Astrocyte (in vitro differentiated cells and primary cell): ENCODE measurements around the gene RIPOR2. TPM values are rescaled to one million over a fixed set of nuclear protein-coding genes. Genes with fewer than 3 reads are reported as not detected.

Experiments
- DNase-seq: peaks from one replicate; pipeline ENCODE4 v3.0.0-alpha.2; 2010; ENCODE audit warnings: low read depth
- FAIRE-seq: peaks from 2 replicates; lab custom pipeline; 2011; peaks lifted over from hg19 to GRCh38; lab: Jason Lieb, UNC
- H2AFZ ChIP-seq: 2 replicates; pipeline ENCODE4 v1.6.0; 2012; ENCODE audit warnings: low read depth, low read length, inconsistent platforms
- H3K27ac ChIP-seq: 2 replicates; pipeline ENCODE4 v1.5.1; 2011; ENCODE audit warnings: low read depth, low read length, inconsistent platforms
- H3K27me3 ChIP-seq: 2 replicates; pipeline ENCODE4 v1.6.0; 2011; ENCODE audit warnings: low read length, inconsistent platforms; ENCODE audit not compliant: insufficient read depth
- H3K36me3 ChIP-seq: 2 replicates; pipeline ENCODE4 v1.5.1; 2011; ENCODE audit warnings: low read length, inconsistent platforms; ENCODE audit not compliant: insufficient read depth
- H3K4me1 ChIP-seq: 2 replicates; pipeline ENCODE4 v1.5.1; 2011; ENCODE audit warnings: low read length, inconsistent platforms; ENCODE audit not compliant: insufficient read depth
- H3K4me2 ChIP-seq: 2 replicates; pipeline ENCODE4 v1.6.0; 2012; ENCODE audit warnings: low read length, inconsistent platforms
- H3K4me3 ChIP-seq: 2 replicates; pipeline ENCODE4 v1.5.1; 2011; ENCODE audit warnings: low read depth, mild to moderate bottlenecking, low read length, inconsistent platforms; ENCODE audit not compliant: insufficient read depth
- H3K79me2 ChIP-seq: 2 replicates; pipeline ENCODE4 v1.6.0; 2012; ENCODE audit warnings: mild to moderate bottlenecking, low read length, inconsistent platforms; ENCODE audit not compliant: insufficient read depth
- H3K9ac ChIP-seq: 2 replicates; pipeline ENCODE4 v1.6.0; 2012; ENCODE audit warnings: mild to moderate bottlenecking, low read length, inconsistent platforms
- H3K9me3 ChIP-seq: 2 replicates; pipeline ENCODE4 v1.5.1; 2012; ENCODE audit warnings: low read depth, mild to moderate bottlenecking, low read length, inconsistent platforms; ENCODE audit not compliant: insufficient read depth
- H4K20me1 ChIP-seq: 2 replicates; pipeline ENCODE4 v1.6.0; 2012; ENCODE audit warnings: low read length, inconsistent platforms; ENCODE audit not compliant: insufficient read depth
- H3K27ac Mint-ChIP-seq: one replicate; pipeline ENCODE4 v1.8.0; 2021; ENCODE audit warnings: mild to moderate bottlenecking, mixed read lengths; ENCODE audit not compliant: unreplicated experiment
- H3K27me3 Mint-ChIP-seq: one replicate; pipeline ENCODE4 v1.8.0; 2021; ENCODE audit warnings: low read depth, mixed read lengths; ENCODE audit not compliant: unreplicated experiment
- H3K36me3 Mint-ChIP-seq: one replicate; pipeline ENCODE4 v1.8.0; 2021; ENCODE audit warnings: low read depth, mixed read lengths; ENCODE audit not compliant: unreplicated experiment
- H3K4me1 Mint-ChIP-seq: one replicate; pipeline ENCODE4 v1.8.0; 2021; ENCODE audit warnings: low read depth, mixed read lengths; ENCODE audit not compliant: unreplicated experiment
- H3K4me3 Mint-ChIP-seq: one replicate; pipeline ENCODE4 v1.8.0; 2021; ENCODE audit warnings: mild to moderate bottlenecking, moderate library complexity, mixed read lengths; ENCODE audit not compliant: unreplicated experiment
- H3K9me3 Mint-ChIP-seq: one replicate; pipeline ENCODE4 v1.8.0; 2021; ENCODE audit warnings: mild to moderate bottlenecking, mixed read lengths; ENCODE audit not compliant: unreplicated experiment
- EZH2 ChIP-seq: IDR thresholded peaks from 2 replicates; pipeline ENCODE4 v1.6.1; 2012; ENCODE audit warnings: mild to moderate bottlenecking, low read length, inconsistent platforms; ENCODE audit not compliant: insufficient read depth
- total RNA-seq: library from RNA; stranded (reverse); gene quantifications from 2 replicates; pipeline ENCODE4 v1.2.1, GENCODE V29; 2021
- TF ChIP-seq, protein P1 (sequence below): IDR thresholded peaks from 2 replicates; pipeline ENCODE4 v1.5.1; 2011; ENCODE audit warnings: low read depth, mild to moderate bottlenecking, inconsistent platforms, low read length, moderate library complexity; ENCODE audit not compliant: insufficient read depth

The RIPOR2 gene
- total RNA-seq, 1 donor from 2014 or later = 0.95 TPM

DNA sequence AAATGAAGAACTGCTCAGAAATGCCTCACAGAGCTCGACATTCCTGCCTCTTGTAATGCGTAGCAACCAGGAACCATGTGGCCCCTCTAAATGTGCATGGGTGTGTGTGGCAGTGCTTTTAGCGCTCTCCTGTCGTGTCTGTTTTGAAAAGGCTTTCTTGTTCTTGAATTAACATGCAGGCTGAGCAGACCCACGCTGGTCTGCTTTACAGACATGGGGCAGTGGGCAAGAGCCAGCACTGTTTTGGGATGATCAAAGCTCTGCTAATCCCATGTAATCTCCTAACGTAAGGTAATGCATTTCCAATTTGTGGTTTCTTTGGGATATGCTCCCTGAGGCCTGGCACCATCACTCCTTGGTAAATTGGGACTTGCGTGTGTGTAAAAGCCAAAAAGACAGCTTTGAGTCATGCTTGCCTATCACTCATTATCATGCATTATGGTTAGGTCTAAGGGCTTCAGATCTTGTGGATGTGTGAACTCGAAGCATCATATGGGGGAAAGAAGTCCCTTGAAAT lies 11.8 kb downstream of the RIPOR2 start:
- no peak for FAIRE-seq
- Mint-ChIP-seq H3K27me3 (peaks cover 2% of the 10 kb centered on the region), H3K36me3 (no peaks in the 10 kb centered on the region), H3K27ac (no peak overlapping the region), H3K4me3 (no peak overlapping the region), H3K4me1 (peaks cover 13% of the 10 kb centered on the region), H3K9me3 (peaks cover 2% of the 10 kb centered on the region)
- Histone ChIP-seq H3K27me3 (no peaks in the 10 kb centered on the region), H3K4me2 (no peak overlapping the region), H3K36me3 (no peaks in the 10 kb centered on the region), H2AFZ (peak overlapping the region; percentile 8), H3K79me2 (no peaks in the 10 kb centered on the region), H3K9me3 (no peaks in the 10 kb centered on the region), H3K4me1 (peaks cover 11% of the 10 kb centered on the region), H4K20me1 (no peaks in the 10 kb centered on the region), H3K27ac (no peak overlapping the region), H3K9ac (no peak overlapping the region), H3K4me3 (no peak overlapping the region)
- DNase-seq = no peak
- TF ChIP-seq, protein P1, sequence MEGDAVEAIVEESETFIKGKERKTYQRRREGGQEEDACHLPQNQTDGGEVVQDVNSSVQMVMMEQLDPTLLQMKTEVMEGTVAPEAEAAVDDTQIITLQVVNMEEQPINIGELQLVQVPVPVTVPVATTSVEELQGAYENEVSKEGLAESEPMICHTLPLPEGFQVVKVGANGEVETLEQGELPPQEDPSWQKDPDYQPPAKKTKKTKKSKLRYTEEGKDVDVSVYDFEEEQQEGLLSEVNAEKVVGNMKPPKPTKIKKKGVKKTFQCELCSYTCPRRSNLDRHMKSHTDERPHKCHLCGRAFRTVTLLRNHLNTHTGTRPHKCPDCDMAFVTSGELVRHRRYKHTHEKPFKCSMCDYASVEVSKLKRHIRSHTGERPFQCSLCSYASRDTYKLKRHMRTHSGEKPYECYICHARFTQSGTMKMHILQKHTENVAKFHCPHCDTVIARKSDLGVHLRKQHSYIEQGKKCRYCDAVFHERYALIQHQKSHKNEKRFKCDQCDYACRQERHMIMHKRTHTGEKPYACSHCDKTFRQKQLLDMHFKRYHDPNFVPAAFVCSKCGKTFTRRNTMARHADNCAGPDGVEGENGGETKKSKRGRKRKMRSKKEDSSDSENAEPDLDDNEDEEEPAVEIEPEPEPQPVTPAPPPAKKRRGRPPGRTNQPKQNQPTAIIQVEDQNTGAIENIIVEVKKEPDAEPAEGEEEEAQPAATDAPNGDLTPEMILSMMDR = no peak
- no peak for TF ChIP-seq EZH2

DNA sequence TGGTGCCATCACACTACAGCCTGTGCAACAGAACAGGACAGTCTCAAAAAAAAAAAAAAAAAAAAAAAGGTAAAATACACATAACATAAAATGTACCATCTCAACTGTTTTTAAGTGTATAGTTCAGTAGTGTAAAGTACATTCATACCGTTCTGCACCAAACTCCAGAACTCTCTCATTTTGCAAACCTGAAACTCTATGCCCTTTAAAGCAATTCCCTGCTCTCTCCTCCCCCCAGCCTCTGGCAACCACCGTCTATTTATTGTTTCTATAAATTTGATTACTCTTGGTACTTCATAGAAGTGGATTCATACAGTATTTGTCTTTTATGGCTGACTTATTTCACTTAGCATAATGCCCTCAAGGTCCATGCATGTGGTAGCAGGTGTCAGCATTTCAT lies 12.9 kb downstream of the RIPOR2 start:
- Mint-ChIP-seq H3K36me3 (no peaks in the 10 kb centered on the region), H3K4me3 (no peak overlapping the region), H3K9me3 (peaks cover 2% of the 10 kb centered on the region), H3K27ac (no peak overlapping the region), H3K4me1 (peaks cover 15% of the 10 kb centered on the region), H3K27me3 (peaks cover 2% of the 10 kb centered on the region)
- Histone ChIP-seq H3K79me2 (no peaks in the 10 kb centered on the region), H3K4me3 (no peak overlapping the region), H3K36me3 (no peaks in the 10 kb centered on the region), H3K27me3 (no peaks in the 10 kb centered on the region), H3K4me1 (peaks cover 2% of the 10 kb centered on the region), H2AFZ (no peak overlapping the region), H3K9me3 (no peaks in the 10 kb centered on the region), H3K9ac (no peak overlapping the region), H3K27ac (no peak overlapping the region), H4K20me1 (no peaks in the 10 kb centered on the region), H3K4me2 (no peak overlapping the region)
- FAIRE-seq = no peak
- no peak for TF ChIP-seq EZH2
- TF ChIP-seq, protein P1 = no peak
- DNase-seq = no peak

DNA sequence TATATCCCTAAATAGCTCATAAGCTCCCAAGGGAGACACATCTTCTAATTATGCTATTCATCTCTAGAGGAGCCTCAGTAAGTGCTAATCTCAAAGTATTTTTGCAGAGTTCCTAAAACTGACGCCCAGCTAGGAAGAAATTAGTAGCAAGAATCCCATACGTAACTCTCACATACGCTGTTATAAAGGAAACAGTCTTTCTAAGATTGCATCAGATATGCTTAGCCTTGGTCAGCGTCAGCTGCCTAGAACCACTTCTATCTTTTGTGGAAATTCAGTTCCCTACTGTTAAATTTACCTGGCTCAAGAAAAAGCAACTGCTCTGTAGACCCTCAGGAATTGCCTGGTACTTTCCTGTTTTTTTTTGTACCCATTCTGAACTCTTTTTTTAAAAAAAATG lies 13.6 kb downstream of the RIPOR2 start:
- H3K9ac ChIP-seq = no peak overlapping the region
- H4K20me1 ChIP-seq = no peaks in the 10 kb centered on the region
- H3K9me3 ChIP-seq = no peaks in the 10 kb centered on the region
- no peak overlapping the region for H3K4me2 ChIP-seq
- H3K36me3 Mint-ChIP-seq = no peaks in the 10 kb centered on the region
- no peaks in the 10 kb centered on the region for H3K36me3 ChIP-seq
- no peaks in the 10 kb centered on the region for H3K79me2 ChIP-seq
- H3K27ac ChIP-seq = no peak overlapping the region
- no peak for TF ChIP-seq EZH2
- TF ChIP-seq, protein P1 = no peak
- H3K27ac Mint-ChIP-seq = no peak overlapping the region
- H2AFZ ChIP-seq = no peak overlapping the region
- FAIRE-seq = no peak
- H3K9me3 Mint-ChIP-seq = peaks cover under 1% of the 10 kb centered on the region
- peaks cover 2% of the 10 kb centered on the region for H3K27me3 Mint-ChIP-seq
- no peak for DNase-seq
- H3K27me3 ChIP-seq = no peaks in the 10 kb centered on the region
- H3K4me1 ChIP-seq = no peaks in the 10 kb centered on the region
- H3K4me3 ChIP-seq = no peak overlapping the region
- H3K4me1 Mint-ChIP-seq = peaks cover 15% of the 10 kb centered on the region
- H3K4me3 Mint-ChIP-seq = no peak overlapping the region
